Stimulated activated CD8-positive, alpha-beta memory T cell treated with anti-CD3 and anti-CD28 coated beads, Interleukin-12 subunit alpha, Interleukin-12 subunit beta, amount 100 ng/mL, for 24 hours (primary cell): Measurements from ENCODE around the gene GGACT.
"Not testable (repeated sequence)": the region's sequence is repeated elsewhere in the genome, so short reads cannot be mapped to it uniquely, and the experiment has no call there.

Experiments
- DNase-seq: peaks from one replicate; pipeline ENCODE4 v3.0.0-alpha.2; 2020; ENCODE audit errors: extremely low read depth

GGACT gene

DNA sequence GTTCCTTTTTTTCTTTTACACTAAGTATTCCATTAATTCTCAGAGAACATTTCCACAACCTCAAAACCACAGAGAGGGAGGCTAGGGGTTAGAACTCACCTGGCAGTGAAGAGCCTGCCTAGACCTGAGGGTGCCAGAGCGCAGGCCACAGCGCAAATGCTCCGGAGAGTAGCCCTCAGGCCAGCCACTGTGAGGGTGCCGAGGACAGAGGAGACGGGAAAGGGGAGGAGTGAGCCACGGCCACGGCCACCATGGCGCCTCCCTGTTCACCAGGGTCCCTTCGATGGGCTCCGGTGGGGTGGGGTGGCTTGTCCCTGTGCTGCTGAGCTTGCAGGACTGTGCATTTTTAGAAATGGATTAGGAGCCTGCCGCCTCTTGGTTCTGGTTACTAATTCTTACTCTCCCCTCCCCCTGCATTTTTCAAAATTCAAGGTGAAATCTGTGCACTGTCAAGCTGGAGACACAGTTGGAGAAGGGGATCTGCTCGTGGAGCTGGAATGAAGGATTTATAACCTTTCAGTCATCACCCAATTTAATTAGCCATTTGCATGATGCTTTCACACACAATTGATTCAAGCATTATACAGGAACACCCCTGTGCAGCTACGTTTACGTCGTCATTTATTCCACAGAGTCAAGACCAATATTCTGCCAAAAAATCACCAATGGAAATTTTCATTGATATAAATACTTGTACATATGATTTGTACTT, 58.8 kb downstream of the GGACT start:
- DNase-seq, result no peak

DNA sequence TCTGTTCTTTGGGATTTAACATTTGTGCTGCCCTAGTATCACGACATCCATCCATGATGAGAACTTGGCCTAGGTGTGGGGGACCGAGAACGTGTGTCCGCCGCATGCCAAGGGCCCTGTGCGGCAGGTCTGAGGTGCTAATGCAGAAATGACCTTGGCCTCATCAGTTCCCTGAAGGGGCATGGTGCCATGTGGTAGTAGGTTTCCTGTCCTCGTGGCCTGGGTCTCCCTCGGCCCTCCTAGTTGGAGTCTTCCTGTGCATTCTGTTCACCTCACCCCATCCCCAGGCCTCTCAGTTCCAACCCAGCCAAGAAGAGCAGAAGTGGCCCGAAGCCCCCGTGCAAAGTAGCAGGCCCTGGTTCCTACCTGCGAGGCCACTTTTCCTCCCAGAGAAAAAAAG, 59.8 kb downstream of the GGACT start:
- no peak for DNase-seq

DNA sequence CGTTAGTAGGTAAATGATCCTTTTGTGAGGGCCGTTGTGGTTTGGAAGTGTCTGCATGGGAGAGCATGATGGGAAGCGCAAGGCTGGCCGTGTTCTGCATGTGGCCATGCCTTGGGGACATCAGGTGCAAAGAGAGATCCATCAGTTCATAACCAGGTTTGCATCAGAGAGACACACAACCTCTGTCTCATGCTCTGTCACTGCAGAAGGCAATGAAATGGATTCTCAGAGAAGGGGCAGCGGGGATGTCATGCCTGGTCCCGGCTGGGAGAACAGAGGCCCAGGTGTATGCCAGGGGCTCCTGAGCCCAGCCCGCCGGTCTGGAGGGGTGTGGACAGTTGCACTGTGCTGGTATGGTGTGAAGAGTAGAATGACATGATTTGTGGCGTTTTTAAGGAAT, 60.2 kb downstream of the GGACT start:
- DNase-seq, result no peak

DNA sequence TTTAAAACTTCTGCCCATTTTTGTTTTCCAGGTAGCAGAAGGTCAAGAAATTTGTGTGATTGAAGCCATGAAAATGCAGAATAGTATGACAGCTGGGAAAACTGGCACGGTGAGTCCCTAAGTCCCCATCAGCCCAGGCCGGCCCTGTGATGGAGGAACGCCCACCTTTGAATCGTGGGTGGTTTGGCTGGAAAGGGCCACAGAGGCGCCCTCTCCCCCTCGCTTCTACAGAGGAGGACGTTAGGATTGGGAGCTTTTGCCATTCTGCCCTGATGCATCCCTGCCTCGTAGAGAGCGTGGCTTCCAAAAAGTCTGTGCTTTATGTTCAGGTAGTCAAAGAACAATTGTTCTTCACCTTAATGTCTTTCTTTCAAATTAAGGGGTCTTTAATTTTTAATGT, 60.9 kb downstream of the GGACT start:
- DNase-seq, result no peak

DNA sequence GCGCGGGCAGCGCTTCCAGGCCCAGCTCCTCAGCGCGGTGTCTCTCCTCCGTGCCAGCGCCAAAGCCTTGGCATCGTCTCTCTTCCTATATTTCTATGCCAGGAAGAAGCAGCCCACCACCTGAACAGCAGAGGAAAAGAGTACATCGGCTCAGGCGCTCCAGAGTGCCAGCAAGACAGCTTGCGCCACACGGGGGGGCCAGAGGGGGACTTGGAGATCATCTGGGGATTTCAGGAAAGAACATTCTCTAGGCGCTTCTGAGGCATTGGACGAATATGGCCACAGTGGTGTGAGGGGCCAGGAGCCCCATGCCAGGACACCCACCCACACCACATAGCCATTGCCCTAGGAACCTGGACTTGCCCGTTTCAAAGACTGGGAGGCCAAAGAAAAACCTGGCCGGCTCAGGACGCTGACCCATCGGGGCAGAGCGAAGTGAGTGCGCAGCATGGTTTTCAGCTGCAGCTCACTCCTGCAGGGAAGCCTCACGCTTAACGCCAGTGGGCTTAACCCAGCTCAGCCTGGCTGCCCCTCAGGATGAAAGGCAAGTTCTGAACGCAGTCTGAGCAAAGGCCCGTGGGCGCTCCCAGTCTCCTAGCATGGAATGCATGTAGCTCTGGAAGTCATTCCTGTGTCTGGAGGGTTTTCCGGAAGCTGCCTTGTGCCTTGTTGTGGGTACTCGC, 62.1 kb downstream of the GGACT start:
- DNase-seq, result no peak

DNA sequence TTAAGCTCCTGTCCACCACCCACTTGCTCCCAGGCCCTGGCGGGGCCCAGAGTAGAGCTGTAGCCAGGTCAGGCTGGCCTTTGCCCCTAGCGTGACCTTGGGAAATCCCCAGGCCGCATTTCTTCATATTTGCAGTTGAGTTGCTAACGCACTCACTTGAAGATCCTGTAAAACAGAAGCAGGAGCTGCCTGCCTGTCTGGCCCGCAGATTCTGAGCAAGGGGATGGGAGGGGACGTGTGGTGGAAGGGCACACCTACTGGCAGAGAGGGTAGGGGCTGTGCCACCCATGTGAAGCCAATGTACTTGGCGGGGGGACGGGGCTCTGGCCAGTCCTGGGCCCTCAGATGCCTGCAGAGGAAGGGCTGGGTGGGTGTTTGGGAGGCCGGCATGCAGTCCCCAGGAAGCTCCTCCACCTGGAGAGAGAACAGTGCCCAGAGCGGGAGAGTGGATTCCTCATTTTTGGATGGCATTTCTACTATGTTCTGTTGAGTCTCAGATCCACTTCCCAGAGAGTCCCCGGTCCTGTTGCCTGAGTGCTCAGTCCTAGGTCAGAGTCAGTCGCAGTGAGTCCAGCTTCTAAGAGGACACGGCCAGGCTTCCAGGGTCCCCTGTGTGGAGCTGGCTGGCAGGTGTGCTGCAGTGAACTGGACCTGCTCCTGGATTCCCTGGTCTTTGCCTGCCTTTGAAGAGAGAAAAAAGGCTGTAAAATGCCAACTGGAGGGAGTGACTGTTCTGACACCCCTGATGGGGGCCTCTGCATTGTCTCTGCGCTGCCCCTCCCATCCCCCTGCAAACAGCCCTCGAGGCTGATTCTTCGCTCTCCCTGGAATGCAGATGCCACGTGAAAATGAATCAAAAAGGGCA, 62.9 kb downstream of the GGACT start:
- DNase-seq, result no peak

DNA sequence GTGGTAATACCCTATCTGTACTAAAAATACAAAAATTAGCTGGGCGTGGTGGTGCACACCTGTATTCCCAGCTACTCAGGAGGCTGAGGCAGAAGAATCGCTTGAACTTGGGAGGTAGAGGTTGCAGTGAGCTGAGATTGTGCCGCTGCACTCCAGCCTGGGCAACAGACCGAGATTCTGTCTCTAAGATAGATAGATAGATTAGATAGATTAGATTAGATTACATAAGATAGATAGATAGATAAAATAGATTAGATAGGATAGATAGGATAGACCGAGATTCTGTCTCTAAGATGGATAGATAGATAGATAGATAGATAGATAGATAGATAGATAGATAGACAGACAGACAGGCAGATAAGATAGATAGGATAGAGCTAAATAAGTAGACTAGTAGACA, 63.9 kb downstream of the GGACT start:
- DNase-seq, result not testable (repeated sequence)

DNA sequence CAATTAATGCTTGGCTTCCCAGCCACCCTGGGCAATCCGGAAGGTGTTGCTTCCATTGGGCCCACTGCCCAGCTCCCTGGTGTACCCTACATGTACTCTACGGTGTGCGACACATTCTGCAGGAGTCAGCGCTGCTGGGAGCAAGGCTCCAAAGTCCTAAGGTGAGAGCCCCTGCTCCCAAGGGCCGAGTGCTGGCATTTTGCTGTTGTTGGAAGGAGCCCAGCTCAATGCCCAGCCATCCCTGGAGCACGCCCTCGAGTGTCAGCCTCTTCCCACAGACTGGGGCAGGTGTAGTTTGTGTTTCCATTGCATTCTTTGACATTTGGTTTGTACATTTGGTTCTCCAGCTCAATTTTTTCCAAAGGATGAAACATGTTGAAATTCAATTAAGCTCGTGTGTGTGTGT, 64.6 kb downstream of the GGACT start:
- no peak for DNase-seq

DNA sequence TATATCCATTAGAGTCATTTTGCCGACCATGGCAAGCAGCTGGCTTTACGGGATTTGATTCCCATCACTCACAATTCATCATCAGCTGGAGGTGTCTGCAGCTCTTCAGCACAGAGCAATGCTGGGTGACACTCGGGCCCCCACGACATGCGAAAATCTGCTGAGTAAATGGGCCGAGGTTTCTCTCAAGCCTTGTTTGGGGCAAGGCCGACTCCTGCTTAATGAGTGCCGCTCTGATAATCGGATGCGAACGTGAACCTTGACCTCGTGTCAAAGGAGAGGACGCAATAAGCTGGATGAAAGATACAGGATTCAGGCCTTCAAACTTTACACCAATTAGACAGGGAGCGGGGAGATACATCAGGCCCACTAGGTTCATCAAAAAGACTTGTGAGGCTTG, 65.2 kb downstream of the GGACT start:
- no peak for DNase-seq

DNA sequence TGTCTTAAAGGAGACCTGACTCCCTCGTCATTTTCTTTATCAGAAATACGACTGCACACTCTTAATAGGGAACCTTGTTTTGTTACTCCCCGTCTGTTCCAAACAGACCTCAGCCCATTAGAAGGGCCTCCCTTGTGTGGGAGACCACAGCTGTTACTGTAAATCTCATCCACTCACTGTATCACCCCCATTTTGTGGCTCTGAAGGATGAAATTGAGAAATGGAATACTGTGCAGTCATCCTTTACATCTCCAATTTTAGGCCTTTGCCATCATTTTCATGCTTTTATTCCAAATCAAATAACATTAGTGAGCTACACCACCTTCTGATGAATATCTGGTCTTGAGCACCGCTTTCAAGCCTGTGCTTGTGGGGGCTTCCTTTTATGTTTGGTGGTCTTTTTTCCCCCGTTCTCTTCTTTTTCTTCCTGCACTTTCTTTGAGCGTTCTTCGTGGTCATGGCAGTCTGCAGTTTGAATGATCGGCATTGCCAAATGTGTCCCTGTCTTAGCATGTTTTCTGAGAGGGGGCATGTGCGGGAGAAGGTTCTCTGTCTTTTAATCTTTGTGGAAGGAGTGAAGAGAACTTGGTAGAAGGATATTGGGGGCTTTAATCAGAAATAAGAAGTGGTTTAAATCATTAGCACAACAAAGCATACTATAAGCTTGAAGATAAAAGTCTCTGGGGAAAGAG, 65.8 kb downstream of the GGACT start:
- no peak for DNase-seq

DNA sequence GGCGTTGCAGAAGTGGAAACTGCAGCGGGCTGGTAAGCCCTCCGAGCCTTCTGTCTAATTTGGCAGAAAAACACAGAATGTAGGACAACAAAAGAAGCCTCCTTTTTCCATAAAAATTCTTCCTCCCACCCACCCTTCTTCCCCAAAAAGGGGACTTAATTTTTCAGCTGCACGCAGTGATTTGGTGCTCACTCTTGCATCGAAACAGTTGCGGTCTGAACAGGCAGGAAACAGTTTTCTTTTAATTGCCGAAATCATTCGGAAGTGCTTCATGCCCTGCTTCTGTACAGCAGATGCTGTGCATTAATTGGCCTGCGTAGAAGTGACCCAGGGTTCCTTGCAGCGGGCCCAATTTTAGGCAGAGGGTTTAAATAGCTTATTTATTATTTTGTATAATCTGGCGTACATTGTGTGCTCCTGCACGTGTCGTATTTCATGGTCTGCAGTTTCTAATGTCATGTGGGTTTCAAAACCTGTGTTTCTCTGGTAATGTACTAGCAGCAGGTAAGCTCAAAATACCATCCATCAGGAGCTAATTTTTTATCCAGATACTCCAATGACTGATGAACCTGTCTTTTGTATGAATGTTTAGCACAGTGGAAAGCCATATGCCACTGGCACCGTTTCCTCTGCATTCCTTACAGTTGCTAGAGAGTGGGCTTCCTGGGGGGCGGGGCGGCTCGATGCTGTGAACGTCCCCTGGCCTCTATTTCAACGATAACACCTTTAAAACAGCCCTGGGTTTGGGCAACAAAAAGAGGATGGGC, 66.6 kb downstream of the GGACT start:
- no peak for DNase-seq

DNA sequence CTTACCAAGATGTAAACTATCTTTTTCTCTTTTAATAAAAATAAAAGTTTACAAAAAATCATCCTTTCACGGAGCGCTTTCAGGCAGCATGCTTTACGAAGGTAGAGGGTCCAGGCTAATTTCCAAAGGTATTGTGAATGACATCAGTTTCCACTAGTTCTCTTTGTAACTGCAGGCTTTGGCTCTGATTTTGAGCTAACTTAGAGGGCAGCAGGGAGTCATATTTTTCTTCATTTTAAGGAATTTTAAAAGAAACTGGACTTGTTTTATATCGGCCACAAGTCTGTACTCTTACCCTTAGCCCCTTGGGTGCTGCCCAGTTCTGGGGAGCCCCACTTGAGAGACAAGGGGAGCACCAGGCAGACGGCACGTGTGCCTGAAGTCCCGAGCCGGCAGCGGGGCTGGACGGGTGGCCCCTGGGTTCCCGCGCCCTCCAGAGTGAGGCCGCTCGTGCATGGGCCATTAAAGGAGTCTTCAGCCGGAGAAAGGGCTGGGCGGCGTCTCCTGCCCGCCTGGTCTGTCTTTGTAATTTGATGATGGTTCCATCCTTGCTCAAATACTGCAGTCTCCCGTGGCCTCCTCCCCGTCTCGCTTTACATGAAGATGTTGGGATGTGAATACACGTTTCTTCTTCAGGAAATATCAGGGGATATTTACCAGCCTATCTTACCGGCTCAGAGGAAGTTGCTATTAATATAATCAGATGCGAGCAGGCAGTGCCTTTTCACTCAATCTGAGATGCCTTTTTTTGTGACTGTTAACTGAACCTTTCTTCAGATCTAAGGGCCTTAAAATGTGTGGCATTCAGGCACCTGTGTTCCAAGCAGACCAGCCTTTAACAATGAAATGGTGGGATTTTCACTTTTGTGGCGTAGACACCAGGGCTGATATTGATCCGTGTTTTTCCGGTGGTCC, 67.4 kb downstream of the GGACT start:
- DNase-seq, result no peak

DNA sequence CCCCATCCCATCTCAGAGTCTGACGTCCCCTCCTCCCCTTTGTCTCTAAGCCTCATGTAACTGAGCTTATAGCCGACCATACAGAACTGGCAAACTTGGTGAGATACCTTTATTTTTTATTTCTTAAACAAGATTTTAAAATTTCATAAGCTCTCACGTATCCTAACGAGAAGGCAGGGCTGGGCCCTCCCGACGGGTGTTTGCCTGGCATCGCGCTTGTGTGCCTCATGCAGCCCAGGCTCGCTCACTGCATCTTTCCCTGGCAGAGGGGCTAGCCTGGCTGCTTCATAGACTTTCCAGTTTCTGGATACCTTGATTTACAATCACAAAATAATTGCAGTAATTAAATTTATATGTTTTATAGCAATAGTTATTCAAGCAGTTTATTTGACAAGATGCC, 69.0 kb downstream of the GGACT start:
- no peak for DNase-seq

DNA sequence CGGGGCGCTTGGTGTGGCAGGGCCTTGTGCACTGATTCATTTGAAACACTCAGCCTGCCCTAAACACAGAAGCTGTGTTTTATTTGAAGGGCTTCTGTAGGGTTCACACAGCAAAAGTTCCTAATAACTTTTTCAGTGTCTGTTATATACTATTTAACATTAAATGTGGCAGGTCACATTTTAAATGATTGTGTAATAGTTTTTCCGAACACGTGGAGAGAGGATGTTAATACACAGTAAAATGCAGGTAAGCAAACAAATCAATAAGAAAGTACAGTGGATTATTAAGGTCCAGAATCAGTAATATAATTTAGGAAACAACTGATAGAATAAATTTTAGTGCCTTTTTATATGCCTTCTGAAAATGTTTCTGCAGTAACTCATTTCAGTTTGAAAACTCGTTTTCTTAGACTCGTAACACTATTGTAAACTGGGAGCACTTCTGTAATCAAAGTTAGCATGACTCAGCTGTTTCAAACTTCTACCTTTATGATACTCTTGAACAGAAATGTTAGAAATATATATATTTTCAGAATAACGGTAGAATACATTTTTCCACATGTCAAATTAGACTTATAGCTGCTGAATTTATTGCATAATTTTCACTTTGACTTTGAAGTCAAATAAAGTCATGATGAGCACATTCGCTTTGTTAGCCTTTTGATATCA, 70.1 kb downstream of the GGACT start:
- no peak for DNase-seq

DNA sequence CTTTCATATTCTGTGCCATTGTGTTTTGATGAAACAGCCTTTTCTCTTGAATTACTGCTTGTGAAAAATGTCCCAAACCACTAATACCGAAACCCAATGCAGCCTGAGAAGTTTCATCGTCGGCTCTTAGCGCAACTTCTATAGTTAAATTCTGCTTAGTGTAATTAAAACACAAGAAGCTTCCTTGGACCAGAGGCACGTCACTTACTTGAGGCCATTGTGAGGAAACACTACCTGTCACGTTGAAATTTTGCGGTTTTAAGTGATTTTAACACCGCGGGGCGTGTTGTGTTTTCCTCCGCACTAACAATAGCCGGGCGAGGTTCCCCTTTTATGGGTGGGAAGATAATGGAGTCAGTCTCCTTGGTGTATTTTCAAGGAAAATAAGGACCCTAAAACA, 70.9 kb downstream of the GGACT start:
- no peak for DNase-seq

DNA sequence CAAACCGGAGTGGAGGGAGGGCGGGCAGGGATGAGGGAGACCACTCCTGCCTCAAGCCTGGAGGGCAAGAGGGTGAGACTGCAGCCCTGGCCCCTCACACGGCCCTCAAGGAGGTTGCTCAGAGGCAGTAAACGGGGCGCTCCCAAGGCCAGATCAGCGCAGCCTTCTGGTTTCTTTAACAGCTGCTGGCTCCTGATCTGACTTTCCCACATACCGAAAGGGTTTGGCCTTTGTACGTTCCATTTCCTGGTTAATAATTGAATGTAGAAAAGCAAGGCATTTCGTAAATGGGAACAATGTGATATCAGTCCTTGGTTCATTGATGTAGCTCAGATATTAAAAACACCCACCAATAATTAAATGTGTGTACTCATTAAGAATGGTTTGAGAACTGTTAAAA, 71.5 kb downstream of the GGACT start:
- DNase-seq, result no peak

DNA sequence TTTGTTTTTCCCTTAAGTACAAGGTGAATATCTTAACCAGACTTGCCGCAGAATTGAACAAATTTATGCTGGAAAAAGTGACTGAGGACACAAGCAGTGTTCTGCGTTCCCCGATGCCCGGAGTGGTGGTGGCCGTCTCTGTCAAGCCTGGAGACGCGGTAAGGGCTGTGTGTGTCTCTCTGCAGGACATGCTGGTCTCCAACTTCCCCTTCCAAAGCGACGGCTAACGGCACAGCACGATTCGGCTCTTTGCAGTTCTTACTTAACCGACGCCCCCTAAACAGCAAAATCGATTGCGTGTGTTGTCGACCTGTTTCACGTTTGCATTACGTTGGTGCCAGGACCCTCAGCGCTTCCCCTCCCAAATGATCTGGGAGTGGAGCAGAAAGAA, 73.2 kb downstream of the GGACT start:
- DNase-seq, result no peak

DNA sequence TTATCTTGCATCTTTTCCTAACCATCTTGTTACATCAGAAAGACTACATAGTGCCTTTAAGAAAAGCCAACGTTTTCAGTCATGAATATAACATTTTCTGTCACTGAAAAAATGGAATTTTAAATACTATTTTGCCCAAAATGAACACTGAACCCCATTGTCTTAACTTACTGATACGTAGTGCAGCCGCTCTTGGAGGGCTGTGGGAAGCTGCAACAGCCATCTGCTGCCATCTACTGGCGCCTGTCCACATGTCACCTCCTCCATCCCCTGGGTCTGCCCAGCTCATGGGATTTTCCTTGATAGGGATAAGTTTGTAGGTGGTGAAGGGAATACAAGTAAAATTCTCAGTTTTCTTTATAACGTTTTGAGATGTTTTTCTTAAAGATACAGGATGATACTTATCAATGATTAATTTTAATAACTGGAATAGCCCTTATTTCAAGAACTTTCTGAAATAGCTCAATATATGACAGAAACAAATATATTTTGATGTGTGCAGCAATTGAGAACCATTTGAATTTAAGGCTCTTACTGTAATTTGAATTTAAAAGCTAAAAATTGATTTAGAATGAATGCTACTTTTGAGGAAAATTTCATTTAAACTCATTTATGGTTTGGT, 73.7 kb downstream of the GGACT start:
- peak; percentile 21 for DNase-seq

DNA sequence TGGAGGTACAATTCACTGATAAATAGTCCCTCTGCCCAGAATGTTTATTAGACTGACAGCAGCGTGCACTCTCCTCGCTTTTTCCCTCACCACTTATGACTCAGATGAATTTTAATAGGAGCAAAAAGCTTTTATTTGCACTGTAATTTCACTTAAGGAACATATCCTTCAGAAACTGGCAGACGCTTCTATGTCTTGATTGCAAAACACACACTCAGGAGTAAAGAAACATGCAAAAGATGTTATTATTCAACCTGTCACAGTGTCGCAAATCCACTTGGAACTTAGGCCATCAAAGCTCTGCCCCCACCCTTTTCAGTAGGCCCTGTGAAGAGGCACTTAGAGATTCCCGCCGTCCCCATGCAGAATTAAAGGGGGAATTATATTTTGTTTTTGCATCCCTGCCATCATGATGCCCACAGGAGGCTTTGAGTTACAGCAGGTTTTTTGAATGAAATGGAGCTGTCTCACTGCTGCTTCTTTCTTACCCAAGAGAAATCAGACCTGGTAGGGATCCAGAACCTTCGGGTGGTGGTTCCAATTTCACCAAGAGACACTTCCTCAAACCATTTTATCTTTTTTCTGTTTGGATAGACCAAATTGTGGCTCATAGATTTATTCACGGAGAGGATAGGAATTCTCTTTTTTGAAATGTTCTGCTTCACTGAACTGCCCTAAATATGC, 74.5 kb downstream of the GGACT start:
- no peak for DNase-seq
